ENCODE results near the gene AZU1. TPM values are rescaled to one million over a fixed set of nuclear protein-coding genes. Genes with fewer than 3 reads are reported as not detected.

Gene AZU1
- total RNA-seq, 1 experiment from 2014 or later = not detected

- H3K9me3 ChIP-seq (ENCODE audit: low read depth, low read length, poor library complexity, severe bottlenecking) = no peaks in the 10 kb centered on the region
- no peaks in the 10 kb centered on the region for H3K4me1 ChIP-seq (ENCODE audit: insufficient read depth, low read length, poor library complexity, severe bottlenecking)
- intact Hi-C loops (cut with micrococcal nuclease; ENCODE audit: unreplicated experiment) = no loop called here
- H3K27ac ChIP-seq (ENCODE audit: low read depth, low read length, poor library complexity, severe bottlenecking) = no peak overlapping the region
- H3K4me3 ChIP-seq (ENCODE audit: low read depth, low read length, poor library complexity, severe bottlenecking) = no peak overlapping the region
- TF ChIP-seq CTCF (conservative IDR thresholded peaks at IDR 0.05; ENCODE audit: low read depth, low read length) (no peak), EZH2 (IDR thresholded peaks at IDR 0.05; ENCODE audit: borderline replicate concordance, low read depth, low read length, poor library complexity, severe bottlenecking) (no peak)
- H3K36me3 ChIP-seq (ENCODE audit: insufficient read depth, low read length, poor library complexity, severe bottlenecking) = no peaks in the 10 kb centered on the region
- no peaks in the 10 kb centered on the region for H3K27me3 ChIP-seq (replicated peaks; ENCODE audit: insufficient read depth, low read depth, low read length, poor library complexity)
- CTCF ChIA-PET = no interaction called here
- no peak for DNase-seq (ENCODE audit: low spot score)
- BruUV-seq (replicated peaks) = no TSS peak
- POLR2A ChIA-PET (ENCODE audit: low non-redundant PET) = no interaction called here
Observed at GRCh38 chr19:827314-827709, 325 bp upstream of the AZU1 start.

- Histone ChIP-seq H3K4me3 (ENCODE audit: low read depth, low read length, poor library complexity, severe bottlenecking) (no peak overlapping the region), H3K27me3 (replicated peaks; ENCODE audit: insufficient read depth, low read depth, low read length, poor library complexity) (no peaks in the 10 kb centered on the region), H3K27ac (ENCODE audit: low read depth, low read length, poor library complexity, severe bottlenecking) (no peak overlapping the region), H3K36me3 (ENCODE audit: insufficient read depth, low read length, poor library complexity, severe bottlenecking) (no peaks in the 10 kb centered on the region), H3K4me1 (ENCODE audit: insufficient read depth, low read length, poor library complexity, severe bottlenecking) (no peaks in the 10 kb centered on the region), H3K9me3 (ENCODE audit: low read depth, low read length, poor library complexity, severe bottlenecking) (no peaks in the 10 kb centered on the region)
- ChIA-PET CTCF (no interaction called here), POLR2A (ENCODE audit: low non-redundant PET) (interaction anchor here (0.8 kb wide), 1 partner anchor 105 kb away, joined by 3 read pairs; no protein-coding TSS in a partner anchor)
- intact Hi-C loops (cut with micrococcal nuclease; ENCODE audit: unreplicated experiment) = no loop called here
- no TSS peak for BruUV-seq (replicated peaks)
- no peak for TF ChIP-seq EZH2 (IDR thresholded peaks at IDR 0.05; ENCODE audit: borderline replicate concordance, low read depth, low read length, poor library complexity, severe bottlenecking)
- no peak for TF ChIP-seq CTCF (conservative IDR thresholded peaks at IDR 0.05; ENCODE audit: low read depth, low read length)
- no peak for DNase-seq (ENCODE audit: low spot score)
Observed at GRCh38 chr19:829129-829758, 1.6 kb downstream of the AZU1 start.

GRCh38 chr19:831407-832369, 4.1 kb downstream of the AZU1 start:
- Histone ChIP-seq H3K36me3 (ENCODE audit: insufficient read depth, low read length, poor library complexity, severe bottlenecking) (no peaks in the 10 kb centered on the region), H3K4me3 (ENCODE audit: low read depth, low read length, poor library complexity, severe bottlenecking) (no peak overlapping the region), H3K4me1 (ENCODE audit: insufficient read depth, low read length, poor library complexity, severe bottlenecking) (no peaks in the 10 kb centered on the region), H3K9me3 (ENCODE audit: low read depth, low read length, poor library complexity, severe bottlenecking) (no peaks in the 10 kb centered on the region), H3K27me3 (replicated peaks; ENCODE audit: insufficient read depth, low read depth, low read length, poor library complexity) (no peaks in the 10 kb centered on the region), H3K27ac (ENCODE audit: low read depth, low read length, poor library complexity, severe bottlenecking) (no peak overlapping the region)
- intact Hi-C loops (cut with micrococcal nuclease; ENCODE audit: unreplicated experiment) = no loop called here
- CTCF ChIA-PET = no interaction called here
- no peak for DNase-seq (ENCODE audit: low spot score)
- no TSS peak for BruUV-seq (replicated peaks)
- TF ChIP-seq EZH2 (IDR thresholded peaks at IDR 0.05; ENCODE audit: borderline replicate concordance, low read depth, low read length, poor library complexity, severe bottlenecking) (no peak), CTCF (conservative IDR thresholded peaks at IDR 0.05; ENCODE audit: low read depth, low read length) (no peak)
- POLR2A ChIA-PET (ENCODE audit: low non-redundant PET) = no interaction called here
